ENCODE data around the gene LPP.
"Not testable (repeated sequence)": the region's sequence is repeated elsewhere in the genome, so short reads cannot be mapped to it uniquely, and the experiment has no call there.

LPP gene

DNA sequence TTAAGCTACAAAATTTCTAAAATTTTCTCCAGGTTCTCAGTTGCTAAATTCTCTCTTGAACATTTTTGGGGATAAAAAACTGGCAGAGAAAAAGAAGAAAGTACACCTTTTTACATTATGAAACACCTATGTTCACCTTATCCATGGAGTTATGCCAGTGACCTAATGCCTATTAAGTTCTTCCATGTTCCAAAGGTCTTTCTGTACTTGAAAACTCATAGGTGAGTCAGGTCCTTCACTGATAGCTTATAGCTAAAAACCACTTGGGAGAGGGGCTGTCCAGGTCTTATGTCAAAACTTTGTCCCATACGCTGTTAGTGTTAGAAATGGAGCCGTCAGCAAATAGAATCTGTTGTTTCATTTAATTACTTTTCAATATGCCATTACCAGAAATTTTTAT is 530.3 kb downstream of the LPP start:
- DNase-seq (ENCODE audit: low read depth), result no peak

DNA sequence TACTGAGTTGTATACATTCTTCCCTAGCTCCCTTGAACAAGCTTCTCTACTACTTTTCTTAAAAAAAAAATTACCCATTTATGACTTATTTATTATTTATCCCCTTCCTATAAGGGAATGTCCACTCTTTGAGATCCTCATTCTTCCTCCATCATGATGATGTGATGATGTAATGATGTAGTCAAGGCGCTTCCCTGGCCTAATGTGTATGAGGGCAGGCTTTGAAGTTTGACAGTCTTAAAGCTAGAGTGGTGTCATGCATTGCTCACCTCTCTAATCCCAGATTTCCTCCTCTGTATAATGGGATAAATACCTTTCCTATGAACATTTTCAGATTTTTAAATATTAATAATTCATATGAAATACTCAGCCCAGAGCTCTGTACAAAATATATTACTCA is 531.8 kb downstream of the LPP start:
- no peak for DNase-seq (ENCODE audit: low read depth)
- no peak overlapping the region for H3K4me3 ChIP-seq (ENCODE audit: low read depth, low read length)

More for the DNA sequence above, 530.3 kb downstream of the LPP start:
- no peak overlapping the region for H3K4me3 ChIP-seq (ENCODE audit: low read depth, low read length)

DNA sequence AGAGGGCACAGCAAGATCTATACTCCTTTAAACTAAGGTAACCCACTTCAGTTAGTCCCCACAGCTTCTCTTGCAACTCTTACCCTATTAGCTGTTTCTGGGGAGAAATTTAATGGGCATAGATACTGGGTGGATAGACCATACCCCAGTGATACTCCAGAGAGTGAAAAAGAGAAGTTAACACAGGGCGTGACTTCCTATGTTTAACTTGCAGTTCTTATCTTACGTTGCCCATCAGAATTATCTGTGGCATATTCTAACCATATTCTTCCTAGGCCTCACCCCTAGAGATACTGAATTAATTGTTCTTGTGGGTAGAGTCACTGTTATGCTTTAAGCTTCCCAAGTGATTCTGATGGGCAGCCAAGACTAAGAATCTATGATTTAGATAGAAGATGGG is 532.4 kb downstream of the LPP start:
- H3K4me3 ChIP-seq (ENCODE audit: low read depth, low read length), result no peak overlapping the region
- no peak for DNase-seq (ENCODE audit: low read depth)

DNA sequence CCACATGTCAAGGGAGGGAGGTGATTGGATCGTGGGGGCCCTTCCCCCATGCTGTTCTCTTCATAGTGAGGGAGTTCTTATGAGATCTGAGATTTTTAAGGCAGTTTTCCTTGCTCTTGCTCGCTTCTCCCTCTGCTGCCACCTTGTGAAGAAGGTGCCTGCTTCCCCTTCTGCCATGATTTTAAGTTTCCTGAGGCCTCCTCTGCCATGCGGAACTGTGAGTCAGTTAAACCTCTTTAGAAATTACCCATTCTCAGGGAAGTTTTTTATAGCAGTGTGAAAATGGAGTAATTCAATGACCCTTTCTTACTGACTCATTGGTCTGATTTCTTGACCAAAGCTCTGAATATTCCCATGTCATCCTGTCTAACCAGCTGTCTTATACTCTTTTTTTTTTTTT is 533.4 kb downstream of the LPP start:
- no peak overlapping the region for H3K4me3 ChIP-seq (ENCODE audit: low read depth, low read length)
- DNase-seq (ENCODE audit: low read depth), result peak; percentile 86

DNA sequence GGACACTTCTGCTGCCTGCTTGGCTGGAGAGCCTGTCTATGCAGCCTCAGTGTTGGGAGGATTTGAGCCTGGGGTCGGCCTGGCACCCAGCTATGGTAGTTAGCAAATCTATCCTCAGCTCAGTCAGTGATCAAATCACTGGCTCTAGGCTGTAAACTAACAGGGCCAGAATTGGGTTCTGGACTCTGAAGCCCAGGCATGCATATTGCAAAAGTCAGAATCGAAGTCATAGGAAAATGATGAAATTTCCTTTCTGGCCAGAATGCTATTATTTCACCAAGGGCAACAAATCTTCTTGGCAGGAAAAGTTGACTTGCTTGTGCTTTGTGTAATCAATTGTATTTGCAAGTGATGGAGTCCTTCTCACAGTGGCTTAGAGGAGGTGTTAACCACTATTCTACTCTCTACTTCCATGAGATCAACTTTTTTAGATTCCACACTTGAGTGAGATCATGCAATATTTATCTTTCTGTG is 535.2 kb downstream of the LPP start:
- H3K4me3 ChIP-seq (ENCODE audit: low read depth, low read length), result no peak overlapping the region
- DNase-seq (ENCODE audit: low read depth), result peak; percentile 92

DNA sequence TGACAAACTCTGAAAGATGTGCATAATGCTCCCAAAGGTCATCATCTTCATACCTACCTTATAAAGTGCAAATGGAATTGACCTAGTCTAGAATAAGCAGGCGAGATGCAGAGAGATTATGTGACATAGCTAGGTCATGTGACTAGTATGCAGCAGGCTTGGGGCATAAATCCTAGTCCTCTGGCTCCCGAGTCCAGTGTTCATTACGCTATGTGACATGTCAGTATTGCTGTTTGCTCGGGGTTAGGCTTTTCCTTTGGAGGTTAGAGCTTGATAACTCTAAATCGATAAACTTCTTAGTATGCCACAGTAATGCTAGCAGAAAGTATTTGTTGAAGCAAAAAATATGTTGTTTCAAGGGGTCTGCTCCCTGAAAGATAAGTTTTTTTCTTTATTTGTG is 536.1 kb downstream of the LPP start:
- no peak for DNase-seq (ENCODE audit: low read depth)
- H3K4me3 ChIP-seq (ENCODE audit: low read depth, low read length), result no peak overlapping the region

DNA sequence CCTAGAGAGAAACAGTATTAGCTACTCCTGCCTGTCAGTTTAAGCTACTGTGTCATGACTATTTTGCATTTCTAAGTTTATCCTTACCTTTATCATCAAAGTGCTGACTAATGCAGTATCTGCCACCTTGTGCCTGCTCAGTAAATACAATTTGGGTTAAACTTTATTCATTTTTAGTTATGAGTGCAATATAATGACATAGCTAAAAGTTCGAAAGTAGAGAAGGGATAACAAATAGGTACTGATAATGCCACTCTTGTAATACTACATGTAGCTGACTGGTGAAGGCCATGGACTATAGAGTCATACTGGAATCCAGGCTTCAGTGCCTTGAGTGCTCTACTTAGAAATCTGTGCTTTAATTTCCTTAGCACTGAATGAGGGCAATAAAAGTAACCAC is 537.0 kb downstream of the LPP start:
- DNase-seq (ENCODE audit: low read depth), result no peak
- H3K4me3 ChIP-seq (ENCODE audit: low read depth, low read length), result no peak overlapping the region

DNA sequence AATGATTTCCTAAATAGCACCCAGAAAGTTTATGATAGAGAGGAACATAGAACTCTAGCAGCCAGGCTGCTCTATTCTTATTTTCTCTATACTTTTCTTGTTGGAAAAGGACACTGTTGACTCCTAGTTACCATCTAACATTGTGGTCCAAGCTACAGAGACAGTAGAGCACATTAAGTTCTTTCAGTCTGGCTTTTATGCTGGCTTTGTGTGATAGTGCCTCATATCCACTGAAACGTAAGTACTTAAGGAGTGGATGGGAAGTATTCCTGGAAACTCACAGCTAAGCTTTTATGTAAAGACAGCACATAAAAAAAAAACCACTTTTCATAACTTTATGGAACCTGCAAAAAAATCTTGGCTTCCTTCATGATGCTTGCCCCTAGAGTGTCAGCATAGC is 537.7 kb downstream of the LPP start:
- H3K4me3 ChIP-seq (ENCODE audit: low read depth, low read length), result no peak overlapping the region
- DNase-seq (ENCODE audit: low read depth), result no peak

DNA sequence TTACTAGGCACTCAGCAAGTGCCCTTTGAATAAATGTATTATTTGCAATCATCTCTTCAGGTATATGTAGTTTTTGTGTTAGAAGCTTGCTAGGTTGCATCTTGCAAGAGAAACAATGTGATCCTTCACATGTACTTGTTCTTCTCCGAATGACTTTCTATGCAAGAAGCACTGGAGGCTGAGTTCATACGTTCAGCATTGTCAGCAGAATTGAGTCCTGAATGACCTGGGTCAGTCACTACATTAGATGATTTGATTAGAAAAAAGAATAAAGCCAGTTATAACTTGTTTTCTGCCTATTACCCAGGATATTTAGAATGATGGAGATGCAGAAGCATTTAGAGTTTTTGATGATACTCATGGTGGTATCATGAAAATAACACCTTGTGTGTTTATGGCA is 538.7 kb downstream of the LPP start:
- H3K4me3 ChIP-seq (ENCODE audit: low read depth, low read length), result no peak overlapping the region
- no peak for DNase-seq (ENCODE audit: low read depth)

DNA sequence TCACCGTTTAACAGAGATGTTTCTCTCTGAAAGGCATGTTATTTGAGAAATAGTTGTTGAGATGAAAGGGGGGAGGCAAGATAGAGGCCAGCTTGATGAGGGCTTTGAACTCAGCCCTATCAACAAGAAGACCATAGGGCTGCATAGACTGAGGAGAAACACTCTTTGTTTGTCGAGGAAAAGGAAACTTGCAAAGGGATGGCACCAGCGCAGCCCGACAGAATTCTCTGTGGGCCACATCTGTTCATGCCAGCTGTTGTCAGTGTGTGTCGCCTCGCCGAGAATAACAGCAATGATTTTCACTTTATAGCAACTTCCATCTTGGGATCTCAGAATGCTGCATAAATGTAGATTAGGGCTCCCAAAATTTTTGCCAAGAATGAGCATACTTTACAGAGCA is 539.5 kb downstream of the LPP start:
- DNase-seq (ENCODE audit: low read depth), result no peak
- no peak overlapping the region for H3K4me3 ChIP-seq (ENCODE audit: low read depth, low read length)

DNA sequence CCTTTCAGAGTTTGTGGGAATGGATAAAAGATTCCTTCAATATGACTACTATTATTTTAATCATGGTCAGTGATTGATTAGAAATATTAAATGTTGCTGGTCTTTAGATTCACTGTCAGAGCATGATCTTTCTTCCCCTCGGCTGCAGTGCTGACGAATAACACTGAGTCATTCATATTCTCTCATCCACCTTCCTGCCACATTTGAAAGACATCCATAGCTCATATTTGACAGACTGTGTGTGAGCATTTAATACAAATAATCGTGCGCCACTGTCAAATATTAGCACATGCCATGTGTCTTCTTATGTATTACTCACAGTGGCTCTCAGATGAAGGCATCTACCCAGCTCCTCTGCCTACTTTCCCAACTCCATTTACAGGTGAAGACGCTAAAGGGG is 541.3 kb downstream of the LPP start:
- no peak overlapping the region for H3K4me3 ChIP-seq (ENCODE audit: low read depth, low read length)
- DNase-seq (ENCODE audit: low read depth), result no peak

DNA sequence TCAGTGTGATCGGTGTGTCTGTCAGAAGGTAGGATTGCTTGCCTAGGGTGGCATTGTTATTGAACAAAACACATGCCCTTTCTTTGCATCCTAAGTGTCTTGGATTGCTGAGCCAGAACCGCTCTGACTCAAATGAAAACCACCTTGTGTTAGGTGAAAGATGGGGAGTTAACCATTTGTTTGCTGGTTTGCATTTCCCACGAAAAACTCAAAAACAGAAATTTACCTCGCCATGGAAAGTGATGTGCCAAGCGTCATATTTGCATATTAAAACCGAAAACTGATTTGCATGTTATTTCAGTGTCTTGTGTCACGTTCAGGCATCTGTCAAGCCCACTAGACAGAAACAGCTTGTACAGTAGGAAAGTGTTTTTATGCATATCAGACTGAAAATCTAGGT is 543.2 kb downstream of the LPP start:
- no peak for DNase-seq (ENCODE audit: low read depth)
- no peak overlapping the region for H3K4me3 ChIP-seq (ENCODE audit: low read depth, low read length)

DNA sequence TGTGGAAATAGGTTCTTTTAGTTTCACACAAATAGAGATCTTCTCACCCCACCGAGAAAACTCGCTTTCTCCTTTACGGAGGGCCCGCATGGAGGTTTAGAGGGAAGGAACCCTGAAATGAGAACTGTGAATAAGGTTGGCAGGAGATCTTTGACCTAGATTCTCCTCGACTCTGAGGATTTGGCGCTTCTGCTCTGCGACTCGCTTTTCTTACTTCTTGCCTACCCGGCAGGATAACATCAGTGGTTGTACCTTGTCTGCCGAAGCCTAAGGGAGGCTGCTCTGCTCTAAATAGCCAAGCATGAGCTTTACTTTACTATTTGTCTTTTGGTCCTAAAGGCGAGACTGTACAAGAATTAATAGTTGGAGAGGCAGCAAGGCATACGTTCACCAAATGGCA is 544.5 kb downstream of the LPP start:
- no peak for DNase-seq (ENCODE audit: low read depth)
- no peak overlapping the region for H3K4me3 ChIP-seq (ENCODE audit: low read depth, low read length)

DNA sequence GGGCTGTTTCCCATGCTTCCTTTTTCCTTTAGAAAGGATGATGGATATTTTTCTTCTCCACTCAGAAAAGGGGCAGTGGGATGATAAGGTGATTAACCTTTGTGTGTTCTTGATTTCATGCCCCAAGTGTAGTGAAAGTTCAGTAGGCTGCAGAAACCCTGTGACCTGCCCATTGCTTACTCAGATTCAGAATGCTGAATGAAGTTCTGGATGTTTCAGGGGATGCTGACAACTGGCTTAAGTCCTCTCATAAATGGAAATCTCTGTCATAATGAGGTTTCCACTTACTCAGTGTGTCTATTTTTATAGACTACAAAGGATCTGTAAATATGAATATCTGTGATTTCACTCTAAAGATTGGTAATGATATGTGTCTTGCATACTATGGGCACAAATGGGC is 546.5 kb downstream of the LPP start:
- H3K4me3 ChIP-seq (ENCODE audit: low read depth, low read length), result no peak overlapping the region
- DNase-seq (ENCODE audit: low read depth), result no peak

DNA sequence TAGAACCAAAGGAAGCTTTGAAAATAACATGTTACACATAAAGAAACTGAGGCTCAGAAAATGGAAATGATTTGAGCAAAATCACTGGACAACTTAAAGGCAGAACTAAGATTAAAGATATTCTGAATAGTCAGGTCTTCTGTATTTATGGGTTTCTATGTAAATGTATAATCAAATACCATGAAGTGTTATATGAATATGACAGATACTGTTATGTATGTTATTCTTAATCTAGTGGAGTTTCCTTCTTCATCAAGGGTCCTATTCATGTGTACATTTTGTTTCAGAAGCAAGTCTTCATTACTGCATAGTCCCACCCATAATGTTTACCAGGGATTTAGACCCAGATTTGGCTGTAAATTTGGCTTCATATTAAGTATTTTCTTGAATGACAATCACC is 547.0 kb downstream of the LPP start:
- no peak overlapping the region for H3K4me3 ChIP-seq (ENCODE audit: low read depth, low read length)
- DNase-seq (ENCODE audit: low read depth), result no peak

DNA sequence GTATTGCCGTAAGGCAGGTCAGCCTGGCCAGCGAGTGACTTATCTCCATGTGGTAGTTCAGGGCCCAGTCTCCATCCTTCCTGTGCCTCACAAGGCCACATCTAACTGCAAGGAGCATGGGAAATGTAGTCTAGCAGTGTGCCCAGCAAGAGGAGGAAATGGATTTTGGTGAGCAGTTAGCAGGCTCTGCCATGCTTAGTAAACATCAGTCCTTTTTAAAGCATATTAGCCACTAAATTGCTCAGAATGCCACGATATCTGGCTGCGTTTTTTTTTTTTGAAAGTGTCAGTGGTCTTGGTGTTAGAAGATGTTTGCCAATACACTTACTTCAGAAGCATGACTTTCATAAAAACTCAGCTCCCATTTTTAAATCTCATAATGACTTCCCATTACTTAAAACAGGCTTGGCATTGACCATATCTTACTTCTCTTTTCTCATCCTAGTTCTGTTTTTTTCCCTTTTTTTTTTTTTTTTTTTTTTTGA is 547.6 kb downstream of the LPP start:
- no peak for DNase-seq (ENCODE audit: low read depth)
- H3K4me3 ChIP-seq (ENCODE audit: low read depth, low read length), result no peak overlapping the region

DNA sequence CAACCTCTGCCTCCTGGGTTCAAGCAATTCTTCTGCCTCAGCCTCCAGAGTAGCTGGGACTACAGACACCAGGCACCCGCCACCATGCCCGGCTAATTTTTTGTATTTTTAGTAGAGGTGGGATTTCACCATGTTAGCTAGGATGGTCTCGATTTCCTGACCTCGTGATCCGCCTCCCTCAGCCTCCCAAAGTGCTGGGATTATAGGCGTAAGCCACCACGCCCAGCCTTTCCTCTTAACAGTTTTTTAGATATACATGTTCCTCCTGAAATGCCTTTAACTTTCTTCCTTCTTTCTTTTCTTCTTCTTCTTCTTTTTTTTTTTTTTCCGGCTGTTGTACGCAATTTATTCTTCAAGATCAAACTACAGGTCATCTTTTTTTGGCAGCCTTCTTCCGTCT is 548.1 kb downstream of the LPP start:
- not testable (repeated sequence) for H3K4me3 ChIP-seq (ENCODE audit: low read depth, low read length)

DNA sequence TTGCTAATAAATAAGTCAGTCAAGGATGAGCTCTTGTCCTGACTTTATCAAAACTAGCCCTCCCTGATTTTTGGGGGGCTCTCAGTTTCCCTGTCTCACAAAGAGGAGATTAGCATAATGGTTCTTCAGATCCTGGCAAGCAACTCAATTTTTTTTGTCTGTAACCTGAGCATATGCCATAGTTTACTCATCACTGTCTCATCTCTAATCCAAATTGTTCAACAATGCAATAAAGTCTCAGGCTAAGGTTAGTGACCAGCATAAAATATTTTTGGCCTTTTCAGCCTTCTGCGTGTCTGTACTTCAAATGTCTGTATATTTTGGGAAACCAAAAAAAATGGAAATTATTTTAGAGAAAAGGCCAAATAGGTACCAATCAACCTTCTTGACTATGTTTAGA is 552.2 kb downstream of the LPP start:
- no peak overlapping the region for H3K4me3 ChIP-seq (ENCODE audit: low read depth, low read length)
- peak; percentile 19 for DNase-seq (ENCODE audit: low read depth)

More for the DNA sequence above, 548.1 kb downstream of the LPP start:
- not testable (repeated sequence) for DNase-seq (ENCODE audit: low read depth)

DNA sequence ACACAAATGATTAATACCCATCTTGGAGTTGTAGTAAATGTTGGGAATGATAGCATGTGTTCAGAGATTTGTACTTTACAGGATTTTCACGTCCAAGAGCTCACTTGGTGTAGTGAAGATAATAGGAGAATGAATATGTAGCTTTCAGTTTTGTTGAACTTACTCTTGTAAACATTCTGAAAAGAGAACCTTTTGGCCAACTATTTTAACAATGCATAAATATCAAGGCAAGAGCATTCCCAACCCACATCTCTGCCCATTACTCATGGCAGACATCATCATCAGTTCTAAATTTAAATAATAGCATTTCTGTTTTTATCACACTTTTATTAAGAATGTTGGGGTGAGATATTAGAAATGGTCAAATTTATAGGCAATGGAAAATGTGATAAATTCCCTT is 552.6 kb downstream of the LPP start:
- DNase-seq (ENCODE audit: low read depth), result no peak

DNA sequence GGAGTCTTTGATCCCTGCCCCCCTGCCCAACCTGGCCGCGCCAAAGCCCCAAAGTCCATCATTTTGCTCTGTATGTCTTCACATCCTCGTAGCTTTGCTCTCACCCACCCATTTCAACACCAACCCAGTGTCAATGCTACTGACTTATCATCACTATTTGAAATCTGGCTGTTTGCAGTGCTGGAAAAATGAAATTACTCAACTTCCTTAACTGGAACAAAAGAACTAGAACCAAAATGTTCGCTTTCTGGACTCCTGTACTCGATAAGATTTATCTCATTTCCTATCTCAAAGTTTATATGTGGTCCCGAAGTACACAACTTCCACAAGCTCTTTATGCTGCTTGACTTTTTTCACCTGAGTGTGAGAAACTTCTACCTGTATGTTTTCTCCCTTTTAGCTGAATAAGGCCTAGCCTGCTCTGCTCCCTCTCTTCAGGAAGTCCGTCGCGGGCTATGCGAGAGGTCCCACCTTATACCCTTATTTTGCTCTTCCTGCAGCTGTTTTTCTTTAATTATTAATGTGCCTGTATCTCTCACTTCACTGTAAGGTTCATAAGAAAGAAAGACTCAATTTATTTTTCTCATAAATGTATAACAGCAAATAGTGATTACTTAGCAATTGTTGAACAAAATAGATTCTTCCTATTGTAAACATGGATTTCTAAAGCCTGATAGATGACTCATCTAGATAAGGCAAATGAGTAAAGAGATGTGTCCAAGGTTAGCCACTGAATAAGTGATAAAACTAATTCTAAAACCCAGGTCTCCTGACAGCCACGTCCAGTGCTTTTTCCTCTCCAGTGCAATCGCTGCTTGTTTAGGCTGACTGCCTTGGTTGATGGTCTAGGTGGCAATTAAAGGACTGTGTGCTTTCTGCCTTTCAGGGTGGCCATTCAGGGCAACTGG is 553.7 kb downstream of the LPP start:
- DNase-seq (ENCODE audit: low read depth), result no peak

More for the DNA sequence above, 552.6 kb downstream of the LPP start:
- no peak overlapping the region for H3K4me3 ChIP-seq (ENCODE audit: low read depth, low read length)

DNA sequence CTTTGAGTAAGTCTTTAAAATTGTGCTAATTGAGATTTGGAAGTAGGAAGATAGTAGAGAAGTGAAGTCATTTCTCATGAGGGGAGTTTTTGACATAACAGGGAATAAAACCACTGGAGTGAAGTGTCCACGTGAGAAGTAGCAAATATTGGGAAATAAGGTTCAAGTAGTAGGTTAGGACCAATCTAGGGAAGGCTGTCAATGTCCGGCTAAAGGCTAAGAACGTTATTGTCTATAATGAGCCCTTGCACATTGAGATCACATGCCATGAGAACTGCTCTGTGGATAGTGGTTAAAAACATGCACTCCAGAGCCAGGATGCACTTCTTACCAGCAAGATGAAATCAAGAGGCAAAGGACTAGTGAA is 557.9 kb downstream of the LPP start:
- no peak overlapping the region for H3K4me3 ChIP-seq (ENCODE audit: low read depth, low read length)
- DNase-seq (ENCODE audit: low read depth), result no peak

More for the DNA sequence above, 553.7 kb downstream of the LPP start:
- no peak overlapping the region for H3K4me3 ChIP-seq (ENCODE audit: low read depth, low read length)

Data from skeletal muscle cell (primary cell).